Right lobe of liver (tissue), 6 donors: ENCODE measurements around the gene ZNF581. TPM values are rescaled to one million over a fixed set of nuclear protein-coding genes. Genes with fewer than 3 reads are reported as not detected.

Experiments used
- ATAC-seq, 4 donors: fragments of 200-7000 bp; cut with Tn5 transposase; one replicate each; pipeline ENCODE4 v1.9.1; 2020; ENCODE audit warnings: mild to moderate bottlenecking in 4 of 4, moderate library complexity in 4 of 4
- DNase-seq, 3 donors: peaks; one replicate each; pipeline ENCODE4 v3.0.0-alpha.2; 2020
- H3K27ac ChIP-seq, 3 donors: fragments of 200-600 bp; one replicate each; pipeline ENCODE4 v1.8.0; 2022
- H3K27me3 ChIP-seq, 2 donors: fragments of 200-600 bp; one replicate each; pipeline ENCODE4 v1.8.0; 2022
- H3K36me3 ChIP-seq, 4 donors: fragments of 200-600 bp; sonication (generic) in 1 of 4; one replicate each; pipeline versions ENCODE4 v1.5.1 to v1.8.0; 2017 to 2022; ENCODE audit warnings: control low read depth in 1 of 4
- H3K4me1 ChIP-seq, 4 donors: fragments of 200-600 bp; sonication (generic) in 1 of 4; one replicate each; pipeline versions ENCODE4 v1.5.1 to v1.8.0; 2017 to 2022; ENCODE audit warnings: control low read depth in 1 of 4
- H3K4me3 ChIP-seq, 3 donors: fragments of 200-600 bp; one replicate each; pipeline ENCODE4 v1.8.0; 2022
- H3K9me3 ChIP-seq, 4 donors: fragments of 200-600 bp; sonication (generic) in 1 of 4; one replicate each; pipeline versions ENCODE4 v1.5.1 to v1.8.0; 2017 to 2022; ENCODE audit warnings: control low read depth in 1 of 4
- CTCF ChIP-seq, 4 donors: fragments of 200-600 bp in 3 of 4; fragments of 450-650 bp in 1 of 4; IDR thresholded peaks; one replicate each; pipeline versions ENCODE4 v1.5.1 to v1.8.0; 2016 to 2022; ENCODE audit warnings: antibody characterized with exemption in 4 of 4, mild to moderate bottlenecking in 2 of 4
- POLR2A ChIP-seq: fragments of 450-650 bp; IDR thresholded peaks from one replicate; pipeline ENCODE4 v1.6.1; 2017; ENCODE audit warnings: antibody characterized with exemption, mild to moderate bottlenecking
- WGBS: methylation state at CpG from one replicate; pipeline ENCODE4 v1.1.6; 2018; ENCODE audit warnings: low coverage, low lambda C conversion rate; ENCODE audit not compliant: insufficient coverage; ENCODE audit errors: missing lambda C conversion rate; 5-methylcytosine and 5-hydroxymethylcytosine counted together
- intact Hi-C, 2 donors: fragments of 100-400 bp; cut with DNase I; formaldehyde crosslinking; loops; one replicate each; pipeline versions ENCODE4 v1.11.2 to v1.14.1; 2022
- total RNA-seq, 6 experiments: library from RNA; depleted of rRNA in 2 of 6; stranded (reverse); fragments of >200 nt in 2 of 6; fragmentation: NEBNext Ultra II Directional in 3 of 6; extraction: Animal tissue kit (Norgen Biotek cat#: 25700) in 3 of 6; gene quantifications; one replicate each; pipeline versions ENCODE4 v1.1.0 to v1.2.4, GENCODE V29; 2016 to 2023
- donor health status: DM: no; HTN: yes; CAD: no.
- donor health status: DM: no; HTN: no; CAD: no.
- donor health status: DM: no; HTN: no; CAD: no.
- donor health status: DM: no; HTN: yes; CAD: no.
- donor health status: DM: no; HTN: yes; CAD: no.

ZNF581 gene
- total RNA-seq, 6 experiments from 2014 or later, result 2.7 to 7.3 (median 5.1) TPM

GRCh38 chr19:55650602-55651230 lies 7.3 kb downstream of the ZNF581 start:
- TF ChIP-seq POLR2A (no peak), CTCF (IDR thresholded peaks at IDR 0.05) (no peak)
- 89% methylated on average over 6 of the region's 17 CpGs for WGBS
- H3K4me3 ChIP-seq, result no peak overlapping the region
- no peak overlapping the region for H3K27ac ChIP-seq
- no peaks in the 10 kb centered on the region for H3K9me3 ChIP-seq
- H3K36me3 ChIP-seq, result no peaks in the 10 kb centered on the region
- no peaks in the 10 kb centered on the region for H3K27me3 ChIP-seq
- ATAC-seq (no peak), DNase-seq (peak in 1 of 3 donors; percentile 20)
- H3K4me1 ChIP-seq, result peaks cover 0 to 13% (median 3%) of the 10 kb centered on the region in 4 donors
- intact Hi-C loops, result no loop called here

- no peaks in the 10 kb centered on the region for H3K9me3 ChIP-seq
- H3K36me3 ChIP-seq, result no peaks in the 10 kb centered on the region
- peaks cover 0 to 18% (median 5%) of the 10 kb centered on the region in 4 donors for H3K4me1 ChIP-seq
- DNase-seq (peak in 1 of 3 donors; percentile 22), ATAC-seq (no peak)
- TF ChIP-seq CTCF (IDR thresholded peaks at IDR 0.05) (no peak), POLR2A (no peak)
- H3K4me3 ChIP-seq, result no peak overlapping the region
- no peaks in the 10 kb centered on the region for H3K27me3 ChIP-seq
- intact Hi-C loops, result no loop called here
- H3K27ac ChIP-seq, result no peak overlapping the region
- WGBS, result 82% methylated on average over 12 of the region's 18 CpGs
These were observed 7.8 kb downstream of the ZNF581 start for GRCh38 chr19:55651236-55651635.

- Histone ChIP-seq H3K4me3 (no peak overlapping the region), H3K27me3 (no peaks in the 10 kb centered on the region), H3K4me1 (peaks cover 0 to 26% (median 10%) of the 10 kb centered on the region in 4 donors), H3K36me3 (no peaks in the 10 kb centered on the region), H3K9me3 (no peaks in the 10 kb centered on the region), H3K27ac (no peak overlapping the region)
- no peak for TF ChIP-seq POLR2A
- no peak for TF ChIP-seq CTCF (IDR thresholded peaks at IDR 0.05)
- intact Hi-C loops, result no loop called here
- peak in 2 of 3 donors; percentile 57 to 58 for DNase-seq
- WGBS, result 77% methylated on average over 25 of the region's 71 CpGs
- no peak for ATAC-seq
These were observed 9.1 kb downstream of the ZNF581 start for GRCh38 chr19:55652311-55653128.

GRCh38 chr19:55653651-55654322 lies 10.3 kb downstream of the ZNF581 start:
- Histone ChIP-seq H3K36me3 (no peaks in the 10 kb centered on the region), H3K27me3 (no peaks in the 10 kb centered on the region), H3K4me1 (peaks cover 0 to 33% (median 12%) of the 10 kb centered on the region in 4 donors), H3K4me3 (peak overlapping the region; percentile 83 to 99 (median 88)), H3K27ac (peak overlapping the region; percentile 93 to 96 (median 96)), H3K9me3 (no peaks in the 10 kb centered on the region)
- intact Hi-C loops, result no loop called here
- TF ChIP-seq POLR2A (peak; percentile 84), CTCF (IDR thresholded peaks at IDR 0.05) (peak; percentile 98 to 100 (median 99))
- WGBS, result 0% methylated on average over 18 of the region's 57 CpGs
- ATAC-seq (peak; percentile 69 to 78 (median 74)), DNase-seq (peak; percentile 98)
